K562 (cell line): ENCODE measurements around the gene ENTPD8. TPM values are rescaled to one million over a fixed set of nuclear protein-coding genes. Genes with fewer than 3 reads are reported as not detected.
A peak's percentile ranks its signal among the peaks of the same experiment; 100 is the strongest.

Experiments used
- ATAC-seq: fragments of 200-7000 bp; cut with Tn5 transposase; 3 replicates; pipeline ENCODE4 v1.9.1; 2020; ENCODE audit warnings: moderate library complexity
- BruUV-seq: library from RNA; stranded (reverse); fragments of 400-500 nt; replicated peaks from 2 replicates; lab custom pipeline; 2021; lab: Mats Ljungman, UMichigan
- CTCF ChIA-PET: fragments of 300-600 bp; formaldehyde crosslinking; extraction: SDS; loops from one replicate; lab custom pipeline; 2021; ENCODE audit warnings: low intra/inter-chr PET ratio; lab: Yijun Ruan, JAX
- POLR2A ChIA-PET: fragments of 300-600, 350-650 bp; sonication (Branson Sonifier 250); formaldehyde crosslinking; extraction: SDS; loops from one replicate; lab custom pipeline; 2021; ENCODE audit warnings: antibody characterized with exemption, inconsistent platforms; lab: Yijun Ruan, JAX
- DNase-seq, 4 experiments: peaks; one replicate each; pipeline versions ENCODE4 v3.0.0 to v3.0.0-alpha.2; 2011 to 2018; ENCODE audit warnings: low spot score in 3 of 4, mixed read lengths in 3 of 4; ENCODE audit errors: extremely low read depth in 1 of 4
- FAIRE-seq: peaks from 2 replicates; lab custom pipeline; 2011; peaks lifted over from hg19 to GRCh38; lab: Jason Lieb, UNC
- H2AFZ ChIP-seq: 2 replicates; pipeline ENCODE4 v1.6.0; 2011; ENCODE audit warnings: low read depth, low read length, control low read depth, inconsistent platforms
- H3K27ac ChIP-seq: fragments of 200-600 bp; 3 replicates; pipeline ENCODE4 v1.8.0; 2011; ENCODE audit warnings: low read depth, mild to moderate bottlenecking, control low read depth, inconsistent platforms, low read length, moderate library complexity, mixed read lengths; ENCODE audit errors: extremely low read depth
- H3K27me3 ChIP-seq, 2 experiments: fragments of 300-600 bp in 1 of 2; 2 replicates in 1 of 2; 3 replicates in 1 of 2; pipeline versions ENCODE4 v1.6.0 to v1.8.0; 2011; ENCODE audit warnings: inconsistent platforms in 2 of 2, low read length in 2 of 2, mild to moderate bottlenecking in 1 of 2, mixed read lengths in 1 of 2, moderate library complexity in 1 of 2; ENCODE audit not compliant: control insufficient read depth in 2 of 2, insufficient read depth in 2 of 2
- H3K36me3 ChIP-seq: fragments of 300-600 bp; 3 replicates; pipeline ENCODE4 v1.8.0; 2011; ENCODE audit warnings: mild to moderate bottlenecking, low read length, inconsistent platforms; ENCODE audit not compliant: control insufficient read depth, insufficient read depth
- H3K4me1 ChIP-seq, 2 experiments: fragments of 200-600 bp in 1 of 2; replicated peaks in 1 of 2; 2 replicates in 1 of 2; 3 replicates in 1 of 2; pipeline versions ENCODE4 v1.5.1 to v1.8.0; 2011; ENCODE audit warnings: inconsistent platforms in 2 of 2, low read length in 2 of 2, mild to moderate bottlenecking in 1 of 2, mixed read lengths in 1 of 2, moderate library complexity in 1 of 2; ENCODE audit not compliant: control insufficient read depth in 2 of 2, insufficient read depth in 2 of 2
- H3K4me2 ChIP-seq: 2 replicates; pipeline ENCODE4 v1.6.1; 2011; ENCODE audit warnings: low read length, control low read depth, inconsistent platforms, mixed read lengths; ENCODE audit not compliant: insufficient read depth
- H3K4me3 ChIP-seq: fragments of 200-600 bp; sonication (generic), shearing (Covaris generic); 2 replicates; pipeline ENCODE4 v1.5.1; 2016; ENCODE audit warnings: control low read depth, inconsistent platforms
- H3K79me2 ChIP-seq: fragments of 200-600 bp; 3 replicates; pipeline ENCODE4 v1.8.0; 2011; ENCODE audit warnings: low read length, inconsistent platforms; ENCODE audit not compliant: control insufficient read depth, insufficient read depth
- H3K9ac ChIP-seq, 2 experiments: 2 replicates each; pipeline versions ENCODE4 v1.6.0 to v1.6.1; 2011; ENCODE audit warnings: low read depth in 2 of 2, low read length in 2 of 2, control low read depth in 1 of 2, inconsistent platforms in 1 of 2, mild to moderate bottlenecking in 1 of 2, mixed read lengths in 1 of 2; ENCODE audit not compliant: insufficient read depth in 1 of 2
- H3K9me1 ChIP-seq: one replicate; pipeline ENCODE4 v1.6.0; 2011; ENCODE audit warnings: inconsistent platforms, mild to moderate bottlenecking, low read length, moderate library complexity; ENCODE audit not compliant: control insufficient read depth, insufficient read depth
- H3K9me3 ChIP-seq: replicated peaks from 2 replicates; pipeline ENCODE4 v1.5.1; 2011; ENCODE audit warnings: low read depth, low read length, inconsistent platforms; ENCODE audit not compliant: control insufficient read depth, insufficient read depth
- H4K20me1 ChIP-seq: replicated peaks from 2 replicates; pipeline ENCODE4 v1.6.1; 2011; ENCODE audit warnings: low read length, inconsistent platforms, mixed read lengths; ENCODE audit not compliant: control insufficient read depth, insufficient read depth
- SREBF1 ChIP-seq: fragments of 150-350 bp; IDR thresholded peaks from 2 replicates; pipeline ENCODE4 v1.6.1; 2014; ENCODE audit warnings: antibody characterized with exemption, low read depth, low read length, borderline replicate concordance
- ZBTB33 ChIP-seq: sonication (generic); formaldehyde crosslinking; IDR thresholded peaks from 2 replicates; pipeline ENCODE4 v1.8.1; 2023; ENCODE audit warnings: mild to moderate bottlenecking, missing genetic modification reagents
- WGBS: fragments of 100-300 bp; shearing (Covaris generic); methylation state at CpG from one replicate; pipeline ENCODE4 v1.1.6; 2016; ENCODE audit warnings: low coverage, mixed read lengths; ENCODE audit not compliant: insufficient coverage; ENCODE audit errors: missing lambda C conversion rate; 5-methylcytosine and 5-hydroxymethylcytosine counted together
- in situ Hi-C: fragments of 300-500 bp; cut with MboI; formaldehyde crosslinking; loops from 4 replicates; pipeline ENCODE4 v1.15.0; 2018; ENCODE audit warnings: inconsistent platforms, mixed read lengths
- intact Hi-C: fragments of 100-400 bp; cut with micrococcal nuclease; formaldehyde crosslinking; loops from 2 replicates; pipeline ENCODE4 v1.14.2; 2022
- polyA plus RNA-seq, 8 experiments: library from polyadenylated mRNA; depleted of rRNA in 4 of 8; stranded (reverse) in 5 of 8; unstranded in 3 of 8; fragments of >200 nt; fragmentation: Nextera tagmentation in 2 of 8; fragmentation: Illumina TruSeq in 1 of 8; extraction: Ambion mirVana in 2 of 8; extraction: Trizol in 1 of 8; gene quantifications; 2 replicates each; pipeline versions ENCODE4 v1.2.1 to v1.2.3, GENCODE V29; 2011 to 2014; ENCODE audit warnings: inconsistent platforms in 1 of 8, missing spikeins in 1 of 8
- total RNA-seq, 7 experiments: library from RNA; depleted of rRNA in 6 of 7; stranded (reverse); fragments of >200 nt in 6 of 7; fragmentation: Illumina TruSeq in 2 of 7; extraction: Trizol in 2 of 7; gene quantifications; 2 replicates each; pipeline versions ENCODE4 v1.2.1 to v1.2.3, GENCODE V29; 2011 to 2021; ENCODE audit warnings: low replicate concordance in 1 of 7

Gene ENTPD8
- total and polyA plus RNA-seq, 9 of the 15 experiments (the other 6 are each of a cell fraction or from before 2014, with no cell fraction given): 0.06 to 0.27 (median 0.19) TPM; not detected in 5

DNA sequence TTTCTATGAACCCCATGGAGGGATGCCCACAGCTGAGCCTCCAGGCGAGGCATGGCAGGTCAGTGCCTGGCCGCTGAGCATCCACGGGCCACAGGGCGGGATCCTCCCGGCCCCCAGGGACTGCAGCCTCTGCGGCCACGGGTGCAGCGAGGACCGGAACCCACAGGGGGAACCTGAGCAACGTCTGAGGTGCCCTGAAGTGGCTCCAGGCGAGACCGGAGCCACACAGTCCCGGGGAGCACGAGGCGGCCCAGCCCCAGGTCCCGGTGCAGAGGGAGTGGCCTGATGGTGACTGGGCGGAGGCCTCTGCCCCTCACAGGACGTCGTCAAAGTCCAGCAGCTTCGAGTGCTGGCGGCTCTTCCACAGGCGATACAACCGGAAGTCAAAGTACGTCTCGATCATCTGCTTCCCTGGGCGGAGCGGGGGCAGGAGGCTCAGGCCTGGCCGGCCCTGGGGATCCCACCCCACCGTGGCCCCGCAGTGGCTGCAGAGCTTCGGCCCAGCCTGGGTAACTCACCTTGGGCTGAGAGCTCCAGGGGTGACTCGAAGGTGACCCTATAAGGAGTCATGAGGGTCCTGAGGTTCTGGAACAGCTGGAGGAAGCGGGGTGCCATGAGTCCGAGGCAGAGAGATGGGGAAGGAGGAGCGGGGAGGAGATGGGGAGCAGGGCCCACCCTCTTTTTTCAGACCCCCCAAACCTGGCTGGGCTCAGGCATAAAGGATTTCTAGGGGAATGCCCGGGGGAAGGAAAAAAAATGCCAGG, 8.1 kb upstream of the ENTPD8 start:
- POLR2A ChIA-PET: no interaction called here
- Histone ChIP-seq H3K9me3 (no peaks in the 10 kb centered on the region), H4K20me1 (no peaks in the 10 kb centered on the region), H3K79me2 (no peaks in the 10 kb centered on the region), H3K36me3 (peaks cover 36% of the 10 kb centered on the region), H2AFZ (no peak overlapping the region), H3K27me3 (no peaks in the 10 kb centered on the region), H3K4me2 (no peak overlapping the region), H3K27ac (no peak overlapping the region), H3K4me1 (peaks cover 9 to 75% of the 10 kb centered on the region in 2 experiments), H3K4me3 (no peak overlapping the region), H3K9ac (peak overlapping the region in 1 of 2 experiments; percentile 41; a peak in 1 of 4 replicates), H3K9me1 (no peaks in the 10 kb centered on the region)
- in situ Hi-C loops: loop anchor here (5.0 kb wide), 1 partner anchor 162 kb away; no protein-coding TSS in a partner anchor
- CTCF ChIA-PET: no interaction called here
- intact Hi-C loops: loop anchor here (5.0 to 10.0 kb wide), 2 partner anchors 86 to 147 kb away; partner anchors contain the start of gene NRARP
- no peak for FAIRE-seq
- no peak for ATAC-seq
- no peak for TF ChIP-seq SREBF1
- TF ChIP-seq ZBTB33 (CRISPR knock-in tag): peak; percentile 16; the same call in 1 of the 2 replicates
- BruUV-seq: TSS peak; percentile 74
- WGBS: 87% methylated on average over 29 of the region's 36 CpGs
- DNase-seq: no peak
